ENCODE measurements around the gene BCKDHB.
"Not testable (repeated sequence)": the region's sequence is repeated elsewhere in the genome, so short reads cannot be mapped to it uniquely, and the experiment has no call there.

The BCKDHB gene

GRCh38 chr6:80122576-80122975, 16.1 kb downstream of the BCKDHB start:
- not testable (repeated sequence) for H4K8ac ChIP-seq (ENCODE audit: low read depth, low read length); H3K4ac ChIP-seq (ENCODE audit: low read depth, low read length); H2AK5ac ChIP-seq (ENCODE audit: low read length); H3K79me1 ChIP-seq (ENCODE audit: low read length); H3K18ac ChIP-seq (ENCODE audit: low read length); H2AFZ ChIP-seq (ENCODE audit: insufficient read depth, low read length, poor library complexity); H3K23ac ChIP-seq (ENCODE audit: low read length); H3K27me3 ChIP-seq (ENCODE audit: insufficient read depth, low read length); H3K9me3 ChIP-seq (ENCODE audit: insufficient read depth, low read depth, low read length); H3K79me2 ChIP-seq (ENCODE audit: control insufficient read depth, insufficient read depth, low read length, poor library complexity); H3K4me3 ChIP-seq (ENCODE audit: low read depth, low read length); H3K9ac ChIP-seq (ENCODE audit: low read length); H3K4me1 ChIP-seq (ENCODE audit: control insufficient read depth in 1 of 2, insufficient read depth in 2 of 2, low read length in 2 of 2); H2BK120ac ChIP-seq (ENCODE audit: insufficient read depth, low read length, poor library complexity); H3K36me3 ChIP-seq (ENCODE audit: control insufficient read depth in 1 of 2, insufficient read depth in 2 of 2, low read length in 2 of 2); H4K91ac ChIP-seq (ENCODE audit: low read depth, low read length); H3K14ac ChIP-seq (ENCODE audit: low read length); H4K12ac ChIP-seq (ENCODE audit: low read depth, low read length)
- WGBS (ENCODE audit: extremely low coverage, insufficient coverage, insufficient read length): no CpG with 5 or more reads among the region's 3 CpGs
- H3K4me2 ChIP-seq (ENCODE audit: low read length): peak overlapping the region; percentile 30
- peak overlapping the region; percentile 76 for H2BK5ac ChIP-seq (ENCODE audit: low read depth, low read length, poor library complexity)
- DNase-seq: peak; percentile 61 to 84
- peak overlapping the region; percentile 80 for H2BK12ac ChIP-seq (ENCODE audit: low read length)
- peak overlapping the region; percentile 92 for H3K27ac ChIP-seq (ENCODE audit: low read depth, low read length)

GRCh38 chr6:80126657-80127345, 20.3 kb downstream of the BCKDHB start:
- Histone ChIP-seq H3K4me1 (ENCODE audit: control insufficient read depth in 1 of 2, insufficient read depth in 2 of 2, low read length in 2 of 2) (peaks cover 6 to 13% of the 10 kb centered on the region in 2 experiments), H2BK5ac (ENCODE audit: low read depth, low read length, poor library complexity) (no peak overlapping the region), H3K27me3 (ENCODE audit: insufficient read depth, low read length) (no peaks in the 10 kb centered on the region), H4K91ac (ENCODE audit: low read depth, low read length) (peak overlapping the region; percentile 21), H3K4me2 (ENCODE audit: low read length) (no peak overlapping the region), H3K4ac (ENCODE audit: low read depth, low read length) (peak overlapping the region; percentile 69), H4K12ac (ENCODE audit: low read depth, low read length) (no peak overlapping the region), H2AK5ac (ENCODE audit: low read length) (peak overlapping the region; percentile 31), H3K36me3 (ENCODE audit: control insufficient read depth in 1 of 2, insufficient read depth in 2 of 2, low read length in 2 of 2) (no peaks in the 10 kb centered on the region), H3K79me2 (ENCODE audit: control insufficient read depth, insufficient read depth, low read length, poor library complexity) (no peaks in the 10 kb centered on the region), H3K14ac (ENCODE audit: low read length) (no peak overlapping the region), H3K18ac (ENCODE audit: low read length) (peak overlapping the region; percentile 28), H3K79me1 (ENCODE audit: low read length) (peaks cover 5% of the 10 kb centered on the region), H3K27ac (ENCODE audit: low read depth, low read length) (peak overlapping the region; percentile 3), H4K8ac (ENCODE audit: low read depth, low read length) (no peak overlapping the region), H3K9me3 (ENCODE audit: insufficient read depth, low read depth, low read length) (no peaks in the 10 kb centered on the region), H3K23ac (ENCODE audit: low read length) (no peak overlapping the region), H3K4me3 (ENCODE audit: low read depth, low read length) (no peak overlapping the region), H2AFZ (ENCODE audit: insufficient read depth, low read length, poor library complexity) (no peak overlapping the region), H2BK12ac (ENCODE audit: low read length) (peak overlapping the region; percentile 76), H3K9ac (ENCODE audit: low read length) (no peak overlapping the region), H2BK120ac (ENCODE audit: insufficient read depth, low read length, poor library complexity) (peak overlapping the region; percentile 66)
- WGBS (ENCODE audit: extremely low coverage, insufficient coverage, insufficient read length): no CpG with 5 or more reads among the region's 5 CpGs
- no peak for DNase-seq

GRCh38 chr6:80129485-80129884, 23.0 kb downstream of the BCKDHB start:
- no peak overlapping the region for H2AFZ ChIP-seq (ENCODE audit: insufficient read depth, low read length, poor library complexity)
- no peaks in the 10 kb centered on the region for H3K79me2 ChIP-seq (ENCODE audit: control insufficient read depth, insufficient read depth, low read length, poor library complexity)
- no peak overlapping the region for H2BK12ac ChIP-seq (ENCODE audit: low read length)
- H3K18ac ChIP-seq (ENCODE audit: low read length): no peak overlapping the region
- no peak overlapping the region for H2BK5ac ChIP-seq (ENCODE audit: low read depth, low read length, poor library complexity)
- H4K8ac ChIP-seq (ENCODE audit: low read depth, low read length): no peak overlapping the region
- no CpG with 5 or more reads among the region's 3 CpGs for WGBS (ENCODE audit: extremely low coverage, insufficient coverage, insufficient read length)
- H3K36me3 ChIP-seq (ENCODE audit: control insufficient read depth in 1 of 2, insufficient read depth in 2 of 2, low read length in 2 of 2): no peaks in the 10 kb centered on the region
- H4K12ac ChIP-seq (ENCODE audit: low read depth, low read length): no peak overlapping the region
- H3K4me1 ChIP-seq (ENCODE audit: control insufficient read depth in 1 of 2, insufficient read depth in 2 of 2, low read length in 2 of 2): peaks cover 6 to 13% of the 10 kb centered on the region in 2 experiments
- no peak overlapping the region for H3K9ac ChIP-seq (ENCODE audit: low read length)
- H3K4me3 ChIP-seq (ENCODE audit: low read depth, low read length): no peak overlapping the region
- H3K79me1 ChIP-seq (ENCODE audit: low read length): peaks cover 3% of the 10 kb centered on the region
- peak overlapping the region; percentile 90 for H3K27ac ChIP-seq (ENCODE audit: low read depth, low read length)
- DNase-seq: no peak
- H2BK120ac ChIP-seq (ENCODE audit: insufficient read depth, low read length, poor library complexity): no peak overlapping the region
- H4K91ac ChIP-seq (ENCODE audit: low read depth, low read length): no peak overlapping the region
- no peaks in the 10 kb centered on the region for H3K9me3 ChIP-seq (ENCODE audit: insufficient read depth, low read depth, low read length)
- no peaks in the 10 kb centered on the region for H3K27me3 ChIP-seq (ENCODE audit: insufficient read depth, low read length)
- H3K23ac ChIP-seq (ENCODE audit: low read length): no peak overlapping the region
- no peak overlapping the region for H3K4ac ChIP-seq (ENCODE audit: low read depth, low read length)
- no peak overlapping the region for H3K14ac ChIP-seq (ENCODE audit: low read length)
- no peak overlapping the region for H2AK5ac ChIP-seq (ENCODE audit: low read length)
- no peak overlapping the region for H3K4me2 ChIP-seq (ENCODE audit: low read length)

- H3K4me2 ChIP-seq (ENCODE audit: low read length): no peak overlapping the region
- H2BK120ac ChIP-seq (ENCODE audit: insufficient read depth, low read length, poor library complexity): no peak overlapping the region
- no peak overlapping the region for H3K4me3 ChIP-seq (ENCODE audit: low read depth, low read length)
- H4K91ac ChIP-seq (ENCODE audit: low read depth, low read length): no peak overlapping the region
- no peak overlapping the region for H2BK12ac ChIP-seq (ENCODE audit: low read length)
- H2AFZ ChIP-seq (ENCODE audit: insufficient read depth, low read length, poor library complexity): no peak overlapping the region
- no peak overlapping the region for H3K27ac ChIP-seq (ENCODE audit: low read depth, low read length)
- DNase-seq: peak in 1 of 2 donors; percentile 47
- H3K79me1 ChIP-seq (ENCODE audit: low read length): no peaks in the 10 kb centered on the region
- no peaks in the 10 kb centered on the region for H3K27me3 ChIP-seq (ENCODE audit: insufficient read depth, low read length)
- no peak overlapping the region for H2AK5ac ChIP-seq (ENCODE audit: low read length)
- no peaks in the 10 kb centered on the region for H3K79me2 ChIP-seq (ENCODE audit: control insufficient read depth, insufficient read depth, low read length, poor library complexity)
- no peak overlapping the region for H3K4ac ChIP-seq (ENCODE audit: low read depth, low read length)
- H3K18ac ChIP-seq (ENCODE audit: low read length): no peak overlapping the region
- no peak overlapping the region for H3K9ac ChIP-seq (ENCODE audit: low read length)
- H3K23ac ChIP-seq (ENCODE audit: low read length): no peak overlapping the region
- no peaks in the 10 kb centered on the region for H3K9me3 ChIP-seq (ENCODE audit: insufficient read depth, low read depth, low read length)
- no peak overlapping the region for H3K14ac ChIP-seq (ENCODE audit: low read length)
- no CpG with 5 or more reads among the region's 4 CpGs for WGBS (ENCODE audit: extremely low coverage, insufficient coverage, insufficient read length)
- H2BK5ac ChIP-seq (ENCODE audit: low read depth, low read length, poor library complexity): no peak overlapping the region
- H4K8ac ChIP-seq (ENCODE audit: low read depth, low read length): no peak overlapping the region
- no peak overlapping the region for H4K12ac ChIP-seq (ENCODE audit: low read depth, low read length)
- H3K36me3 ChIP-seq (ENCODE audit: control insufficient read depth in 1 of 2, insufficient read depth in 2 of 2, low read length in 2 of 2): no peaks in the 10 kb centered on the region
- peaks cover 0 to 5% of the 10 kb centered on the region in 2 experiments for H3K4me1 ChIP-seq (ENCODE audit: control insufficient read depth in 1 of 2, insufficient read depth in 2 of 2, low read length in 2 of 2)
Observed at GRCh38 chr6:80133020-80133419, 26.5 kb downstream of the BCKDHB start.
